GM18520 (cell line): ENCODE data around the gene PDGFB.

Source experiments
- ATAC-seq: cut with Tn5 transposase; IDR thresholded peaks from one replicate; pipeline ENCODE4 v1.9.1; 2021; ENCODE audit not compliant: unreplicated experiment

PDGFB gene

DNA sequence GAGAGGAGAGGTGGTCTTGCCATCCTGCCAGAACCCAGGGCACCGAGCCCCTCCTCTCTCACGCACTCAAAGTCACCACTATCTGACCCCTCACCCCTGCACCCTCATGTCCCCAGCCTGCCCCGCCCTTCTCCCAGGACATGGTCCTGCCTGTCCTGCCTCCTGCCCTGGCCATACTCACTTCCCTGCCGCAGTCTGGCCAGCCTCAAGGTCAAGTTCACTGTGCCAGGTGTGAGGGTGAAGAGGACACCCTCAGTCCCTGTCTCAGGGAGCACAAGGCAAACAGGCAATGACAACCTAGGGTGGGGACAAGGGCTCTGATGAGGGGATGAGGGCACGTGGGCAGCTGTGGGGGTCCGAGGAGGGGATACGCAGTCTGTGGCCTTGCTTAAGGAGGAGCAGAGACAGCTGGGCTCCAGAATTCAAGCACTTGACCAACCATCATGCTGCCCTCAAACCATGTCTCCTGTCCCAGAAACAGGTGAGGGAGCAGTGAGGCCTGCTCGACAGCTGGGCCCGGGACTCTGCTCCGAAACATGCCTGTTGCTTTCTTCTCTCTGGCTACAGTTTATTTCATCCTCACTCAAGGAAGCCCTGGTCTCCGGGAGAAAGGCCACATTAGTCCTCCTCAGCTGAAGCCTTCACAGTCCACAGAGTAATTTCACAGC, 36.6 kb downstream of the PDGFB start:
- ATAC-seq = no peak

DNA sequence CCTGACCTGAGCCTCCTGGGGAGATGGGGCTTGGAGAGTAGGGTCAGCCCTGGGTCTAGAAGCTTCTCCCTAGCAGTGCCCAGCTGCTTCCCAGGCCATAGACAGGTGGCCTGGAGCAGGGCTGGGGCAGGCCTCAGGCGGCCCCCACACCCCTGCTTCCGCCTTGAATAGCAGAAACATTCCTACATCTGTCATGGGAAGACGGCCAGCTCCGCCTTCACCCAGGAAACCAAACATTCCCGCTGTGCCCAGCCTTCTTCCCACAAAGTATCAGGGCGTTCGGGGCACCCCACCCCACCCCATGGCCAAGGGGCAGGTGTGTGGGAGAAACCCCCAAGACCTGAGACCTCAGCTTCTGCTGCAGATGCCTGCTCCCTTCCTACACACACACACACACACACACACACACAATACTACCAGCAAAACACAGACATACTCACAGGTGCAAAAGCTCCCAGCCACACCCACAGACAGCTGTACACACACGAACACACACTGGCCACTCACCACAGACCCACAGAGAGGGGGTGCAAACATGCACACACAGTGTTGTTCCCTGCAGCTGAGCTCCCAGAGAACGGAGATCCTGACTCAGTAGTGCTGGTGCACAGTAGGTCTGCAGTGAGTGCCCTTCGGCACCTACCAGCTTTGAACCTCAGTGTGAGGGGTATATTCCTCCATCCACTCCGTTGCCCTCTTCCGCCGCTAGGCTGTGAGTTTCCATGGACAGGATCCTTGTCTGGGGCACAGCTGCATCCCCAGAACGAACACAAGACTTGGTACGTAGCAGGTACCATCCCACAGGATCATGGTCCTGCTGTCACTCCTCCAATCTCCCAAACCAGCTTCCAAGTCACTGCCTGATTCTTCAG, 37.4 kb downstream of the PDGFB start:
- no peak for ATAC-seq

DNA sequence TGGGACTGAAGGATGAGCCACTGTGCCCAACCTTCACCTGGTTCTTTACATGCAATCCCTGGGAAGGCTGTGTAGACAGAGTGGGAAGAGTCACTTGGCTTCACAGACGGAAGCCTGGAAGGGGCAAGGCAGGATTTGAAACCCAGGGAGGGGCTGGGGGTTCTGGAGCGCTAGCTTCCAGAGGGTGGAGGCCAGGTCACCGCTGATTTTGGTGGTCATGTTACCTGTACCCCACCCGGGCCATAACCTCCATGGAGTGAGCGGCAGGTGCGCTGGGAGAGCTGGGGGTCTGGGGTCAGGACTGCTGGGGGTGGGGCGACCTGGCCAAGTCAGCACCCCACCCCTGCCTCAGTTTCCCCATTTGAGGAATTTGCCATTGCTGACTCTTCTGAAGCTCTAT, 38.3 kb downstream of the PDGFB start:
- ATAC-seq = no peak

- no peak for ATAC-seq
Measured at GRCh38 chr22:39205344-39206021, 39.3 kb downstream of the PDGFB start.

- no peak for ATAC-seq
Measured at GRCh38 chr22:39204216-39204615, 40.6 kb downstream of the PDGFB start.

GRCh38 chr22:39197578-39197977, 47.2 kb downstream of the PDGFB start:
- ATAC-seq = no peak

DNA sequence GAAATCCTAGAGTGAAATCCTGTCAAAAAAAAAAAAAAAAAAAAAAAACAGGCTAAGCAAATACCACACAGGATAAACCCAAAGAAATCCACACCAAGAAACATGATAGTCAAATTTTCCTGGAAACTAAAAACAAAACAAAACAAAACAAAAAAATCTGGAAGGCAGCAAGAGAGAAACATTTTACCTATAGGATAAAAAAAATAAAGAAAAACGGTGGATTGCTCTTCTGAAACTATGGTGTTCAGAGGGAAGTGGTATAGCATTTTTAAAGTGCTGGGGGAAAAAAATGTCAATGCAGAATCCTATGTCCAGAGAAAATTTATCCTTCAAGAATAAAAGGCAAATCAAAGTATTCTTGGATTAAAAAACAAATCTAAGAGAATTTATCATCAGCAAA, 50.7 kb downstream of the PDGFB start:
- no peak for ATAC-seq

GRCh38 chr22:39188809-39189208, 56.0 kb downstream of the PDGFB start:
- no peak for ATAC-seq

DNA sequence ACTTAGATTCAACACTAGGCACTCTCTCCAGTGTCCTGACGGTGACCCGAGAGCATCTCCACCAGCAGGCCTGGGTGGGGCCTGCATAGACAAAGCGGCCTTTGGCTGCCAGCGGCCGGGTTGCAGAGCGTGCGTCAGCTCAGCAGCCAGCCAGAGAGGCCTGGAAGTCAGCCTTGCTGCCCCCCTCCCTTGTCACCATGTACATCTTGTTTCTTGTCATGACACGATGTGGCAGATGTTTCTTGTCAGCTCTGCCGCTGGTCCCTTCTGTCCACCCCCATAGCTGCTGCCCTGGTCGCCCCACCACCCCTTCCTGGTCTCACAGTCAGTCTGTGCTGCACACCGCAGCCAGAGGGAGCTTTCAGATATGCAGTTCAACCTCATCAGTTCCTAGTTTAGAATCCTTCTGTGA, 59.2 kb downstream of the PDGFB start:
- ATAC-seq = no peak

GRCh38 chr22:39184586-39185577, 59.9 kb downstream of the PDGFB start:
- no peak for ATAC-seq

GRCh38 chr22:39183991-39184585, 60.7 kb downstream of the PDGFB start:
- no peak for ATAC-seq

- ATAC-seq = no peak
Measured at GRCh38 chr22:39182478-39183030, 62.2 kb downstream of the PDGFB start.

DNA sequence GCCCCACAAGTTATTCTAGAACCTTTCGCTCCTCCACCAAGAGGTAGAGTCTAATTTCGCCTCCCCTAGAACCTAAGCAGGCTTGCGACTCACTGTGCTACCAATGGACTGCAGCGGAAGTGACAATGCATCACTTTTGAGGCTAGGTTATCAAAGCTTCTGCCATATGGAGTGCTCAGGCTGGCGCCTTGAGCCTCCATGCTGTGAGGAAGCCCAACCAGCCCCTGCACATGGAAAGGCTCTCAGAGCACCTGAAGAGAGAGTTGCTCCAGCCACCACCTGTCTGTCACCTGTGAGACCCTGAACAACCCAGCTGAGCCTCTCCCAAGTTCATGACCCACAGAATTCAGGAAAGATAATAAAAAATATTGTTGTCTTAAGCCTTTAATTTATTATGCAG, 63.0 kb downstream of the PDGFB start:
- ATAC-seq = no peak

GRCh38 chr22:39181356-39181755, 63.4 kb downstream of the PDGFB start:
- no peak for ATAC-seq

- no peak for ATAC-seq
Measured at GRCh38 chr22:39179841-39180335, 64.9 kb downstream of the PDGFB start.

DNA sequence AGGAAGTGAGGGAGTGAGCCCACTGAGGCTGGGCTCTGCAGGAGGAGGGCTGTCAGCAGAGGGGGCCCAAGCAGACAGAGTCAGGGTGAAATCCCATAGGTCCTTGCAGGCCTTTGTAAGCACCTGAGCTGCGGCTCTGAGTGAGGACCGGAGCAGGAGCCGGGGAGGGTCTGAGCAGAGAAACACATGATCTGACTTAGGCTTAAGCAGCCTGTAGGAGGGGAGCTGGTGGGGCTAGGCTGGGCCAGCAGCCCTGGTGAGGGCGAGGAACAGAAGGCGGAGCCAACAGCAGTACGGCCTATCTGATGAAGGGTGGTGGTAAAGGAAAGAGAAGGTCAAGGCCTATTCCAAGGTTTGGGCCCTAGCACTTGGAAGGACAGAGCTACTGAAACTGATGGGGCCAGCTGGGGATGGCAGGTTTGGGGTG, 65.4 kb downstream of the PDGFB start:
- ATAC-seq = no peak

DNA sequence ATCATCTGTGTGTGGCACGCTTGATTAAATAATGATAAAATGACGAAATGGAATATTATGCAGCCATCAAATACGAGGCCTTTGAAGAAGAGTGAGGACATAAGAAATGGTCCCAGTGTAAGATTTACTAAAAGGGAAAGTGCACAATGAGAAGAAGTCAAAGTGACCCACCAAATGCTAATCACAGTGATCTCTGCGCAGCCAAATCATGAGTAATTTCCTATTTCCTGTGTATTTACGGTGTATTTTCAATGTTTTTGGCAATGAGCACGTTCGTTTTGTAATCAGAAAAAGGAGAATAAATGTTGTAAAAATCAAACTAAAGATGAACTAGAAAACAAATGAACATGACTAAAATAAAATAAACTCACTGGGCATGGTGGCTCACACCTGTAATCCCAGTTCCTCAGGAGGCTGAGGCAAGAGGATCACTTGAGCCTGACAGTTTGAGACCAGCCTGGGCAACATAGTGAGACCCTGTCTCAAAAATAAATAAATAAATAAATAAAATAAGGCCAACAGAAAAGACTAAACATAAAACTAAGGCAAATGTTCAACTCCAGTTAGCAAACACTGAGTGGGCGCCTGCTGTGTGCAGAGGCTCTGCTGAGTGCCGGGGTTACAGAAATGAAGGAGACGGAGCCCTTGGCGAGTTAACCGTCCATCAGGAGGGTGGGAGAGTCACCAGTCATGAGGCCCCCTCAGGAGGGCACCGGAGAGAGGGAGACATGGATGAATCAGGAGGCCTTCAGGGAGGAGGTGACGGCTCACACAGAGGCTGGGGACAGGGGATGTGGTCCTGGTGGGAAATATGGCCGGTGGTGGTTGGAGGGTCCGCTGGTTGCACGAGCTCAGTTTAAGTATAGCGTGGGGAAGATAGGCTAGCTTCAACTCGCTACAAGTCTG, 66.3 kb downstream of the PDGFB start:
- ATAC-seq = no peak

- no peak for ATAC-seq
Measured at GRCh38 chr22:39177791-39178190, 67.0 kb downstream of the PDGFB start.

GRCh38 chr22:39177456-39177775, 67.4 kb downstream of the PDGFB start:
- no peak for ATAC-seq
